HepG2 (cell line): Measurements from ENCODE around the gene ZNF628. TPM values are rescaled to one million over a fixed set of nuclear protein-coding genes. Genes with fewer than 3 reads are reported as not detected.

Experiments used
- ATAC-seq: fragments of 200-7000 bp; cut with Tn5 transposase; 3 replicates; pipeline ENCODE4 v1.9.1; 2020; ENCODE audit warnings: mild to moderate bottlenecking, moderate library complexity
- BruUV-seq: library from RNA; stranded (reverse); fragments of 400-500 nt; replicated peaks from 2 replicates; lab custom pipeline; 2021; lab: Mats Ljungman, UMichigan
- CTCF ChIA-PET: fragments of 300-600 bp; formaldehyde crosslinking; extraction: SDS; loops from one replicate; lab custom pipeline; 2021; ENCODE audit warnings: low total read pairs, inconsistent platforms, low intra/inter-chr PET ratio; lab: Yijun Ruan, JAX
- POLR2A ChIA-PET: fragments of 350-600 bp; sonication (Branson Sonifier 250); formaldehyde crosslinking; loops from one replicate; lab custom pipeline; 2020; ENCODE audit warnings: antibody characterized with exemption, inconsistent platforms; lab: Yijun Ruan, JAX
- DNase-seq: peaks from one replicate; pipeline ENCODE4 v3.0.0-alpha.2; 2015; ENCODE audit warnings: low spot score
- FAIRE-seq: peaks from 3 replicates; lab custom pipeline; 2011; peaks lifted over from hg19 to GRCh38; lab: Jason Lieb, UNC
- H2AFZ ChIP-seq: one replicate; pipeline ENCODE4 v1.6.1; 2011; ENCODE audit warnings: low read length, inconsistent platforms
- H3K27ac ChIP-seq: fragments of 300-600 bp; 3 replicates; pipeline ENCODE4 v1.8.0; 2011; ENCODE audit warnings: mixed run types, mild to moderate bottlenecking, mixed read lengths, low read length, inconsistent platforms; ENCODE audit not compliant: insufficient read depth; ENCODE audit errors: extremely low read length
- H3K27me3 ChIP-seq, 2 experiments: fragments of 200-600 bp in 1 of 2; 2 replicates in 1 of 2; 3 replicates in 1 of 2; pipeline versions ENCODE4 v1.6.0 to v1.8.0; 2011; ENCODE audit warnings: low read length in 2 of 2, mild to moderate bottlenecking in 2 of 2, moderate library complexity in 2 of 2, inconsistent platforms in 1 of 2; ENCODE audit not compliant: insufficient read depth in 2 of 2, control insufficient read depth in 1 of 2
- H3K36me3 ChIP-seq, 2 experiments: fragments of 200-600 bp in 1 of 2; replicated peaks in 1 of 2; 2 replicates in 1 of 2; 3 replicates in 1 of 2; pipeline versions ENCODE4 v1.5.1 to v1.8.0; 2011; ENCODE audit warnings: low read length in 2 of 2, inconsistent platforms in 1 of 2; ENCODE audit not compliant: insufficient read depth in 2 of 2, control insufficient read depth in 1 of 2
- H3K4me1 ChIP-seq: 2 replicates; pipeline ENCODE4 v1.5.1; 2012; ENCODE audit warnings: low read length, inconsistent platforms; ENCODE audit not compliant: insufficient read depth
- H3K4me2 ChIP-seq: 2 replicates; pipeline ENCODE4 v1.6.0; 2011; ENCODE audit warnings: low read depth, low read length, inconsistent platforms
- H3K4me3 ChIP-seq, 3 experiments: fragments of 200-600 bp in 1 of 3; sonication (generic), shearing (Covaris generic) in 1 of 3; replicated peaks in 1 of 3; 2 replicates each; pipeline ENCODE4 v1.5.1; 2011 to 2016; ENCODE audit warnings: low read length in 3 of 3, inconsistent platforms in 2 of 3, low read depth in 2 of 3, mild to moderate bottlenecking in 2 of 3, control low read depth in 1 of 3, mixed read lengths in 1 of 3; ENCODE audit not compliant: insufficient read depth in 1 of 3
- H3K79me2 ChIP-seq: one replicate; pipeline ENCODE4 v1.6.1; 2011; ENCODE audit warnings: low read length, inconsistent platforms; ENCODE audit not compliant: insufficient read depth
- H3K9ac ChIP-seq: 2 replicates; pipeline ENCODE4 v1.6.0; 2011; ENCODE audit warnings: mild to moderate bottlenecking, low read depth, low read length, inconsistent platforms; ENCODE audit not compliant: insufficient read depth
- H3K9me3 ChIP-seq: 2 replicates; pipeline ENCODE4 v1.5.1; 2012; ENCODE audit warnings: mild to moderate bottlenecking, low read length
- H4K20me1 ChIP-seq: 2 replicates; pipeline ENCODE4 v1.6.0; 2011; ENCODE audit warnings: inconsistent platforms, mild to moderate bottlenecking, low read length, moderate library complexity; ENCODE audit not compliant: insufficient read depth
- E2F5 ChIP-seq: sonication (generic); formaldehyde crosslinking; conservative IDR thresholded peaks from 2 replicates; pipeline ENCODE4 v1.4.0; 2020; ENCODE audit warnings: missing genetic modification reagents
- FIP1L1 ChIP-seq: fragments of 200-400 bp; formaldehyde crosslinking; IDR thresholded peaks from 2 replicates; pipeline ENCODE4 v1.6.1; 2018; ENCODE audit warnings: low read depth, mild to moderate bottlenecking, low read length, moderate library complexity, borderline replicate concordance; ENCODE audit not compliant: insufficient read depth
- FUBP1 ChIP-seq: sonication (generic); formaldehyde crosslinking; IDR thresholded peaks from 2 replicates; pipeline ENCODE4 v1.5.1; 2020; ENCODE audit warnings: missing genetic modification reagents, mild to moderate bottlenecking, borderline replicate concordance
- PHF8 ChIP-seq: sonication (generic); formaldehyde crosslinking; IDR thresholded peaks from 2 replicates; pipeline ENCODE4 v1.5.0; 2020; ENCODE audit warnings: missing genetic modification reagents
- ZMYM3 ChIP-seq: sonication (generic); formaldehyde crosslinking; IDR thresholded peaks from 2 replicates; pipeline ENCODE4 v1.5.1; 2020; ENCODE audit warnings: mild to moderate bottlenecking, missing genetic modification reagents
- ZNF484 ChIP-seq: sonication (generic); formaldehyde crosslinking; IDR thresholded peaks from 2 replicates; pipeline ENCODE4 v1.5.1; 2020; ENCODE audit warnings: mild to moderate bottlenecking, low read depth, missing genetic modification reagents, borderline replicate concordance
- WGBS: methylation state at CpG from one replicate; pipeline ENCODE4 v1.1.6; 2017; ENCODE audit warnings: low lambda C conversion rate; 5-methylcytosine and 5-hydroxymethylcytosine counted together
- in situ Hi-C: cut with HindIII; loops from 2 replicates; pipeline ENCODE4 v1.10.0; 2017; ENCODE audit warnings: low pct_unique_long_range_greater_than_20kb; ENCODE audit not compliant: extremely low pct_ligation_motif_present
- intact Hi-C: fragments of 100-400 bp; cut with micrococcal nuclease; formaldehyde crosslinking; loops from one replicate; pipeline ENCODE4 v1.10.0; 2022; ENCODE audit not compliant: unreplicated experiment
- polyA plus RNA-seq, 8 experiments: library from polyadenylated mRNA; depleted of rRNA in 3 of 8; stranded (reverse) in 7 of 8; unstranded in 1 of 8; fragments of >200 nt; fragmentation: Illumina TruSeq in 4 of 8; extraction: Trizol in 4 of 8; gene quantifications; 2 replicates each; pipeline versions ENCODE4 v1.2.1 to v1.2.3, GENCODE V29; 2011 to 2016; ENCODE audit warnings: low read depth in 4 of 8, missing spikeins in 1 of 8, mixed read lengths in 1 of 8; ENCODE audit not compliant: insufficient read depth in 1 of 8
- total RNA-seq, 5 experiments: library from RNA; depleted of rRNA; stranded (reverse); fragments of >200 nt; fragmentation: Illumina TruSeq; extraction: Trizol; gene quantifications; 2 replicates each; pipeline ENCODE4 v1.2.3, GENCODE V29; 2016; ENCODE audit warnings: low read depth in 1 of 5

ZNF628 gene
- total and polyA plus RNA-seq, 2 of the 13 experiments (the other 11 are each of a cell fraction or from before 2014, with no cell fraction given) = 0.54 to 1.2 TPM

- Histone ChIP-seq H3K4me2 (peak within 1 kb of the TSS; percentile 67), H2AFZ (no peak within 1 kb of the TSS)
- CTCF ChIA-PET = no interaction called here
These were observed 11.7 kb downstream of the ZNF628 start, which contains the start of gene SSC5D for GRCh38 chr19:55487924-55488687. TSS of gene SSC5D (plus strand) at chr19:55488436. CDS start at chr19:55488590, 154 bp downstream.

More at GRCh38 chr19:55487924-55488687, 11.7 kb downstream of the ZNF628 start, which contains the start of gene SSC5D:
- POLR2A ChIA-PET = interaction anchor here (1.4 to 4.3 kb wide), 3 partner anchors 11 to 118 kb away, joined by 4 to 44 read pairs (median 5); partner anchors contain the start of gene ZNF628
- no peaks in the 10 kb centered on the region for H4K20me1 ChIP-seq
- H3K79me2 ChIP-seq = no peaks in the 10 kb centered on the region
- H3K9ac ChIP-seq = peak within 1 kb of the TSS; percentile 32; the same call in 1 of the 2 replicates
- no peak for TF ChIP-seq FIP1L1
- TF ChIP-seq ZMYM3 = peak; percentile 83
- no peak for TF ChIP-seq FUBP1 (CRISPR knock-in tag)
- TF ChIP-seq PHF8 (CRISPR knock-in tag) = no peak
- no peak for TF ChIP-seq E2F5
- TF ChIP-seq ZNF484 (CRISPR knock-in tag) = no peak
- WGBS = 18% methylated on average over 21 of the region's 21 CpGs
- in situ Hi-C loops (no loop called here), intact Hi-C loops (no loop called here)
- no peak for FAIRE-seq
- no peaks in the 10 kb centered on the region for H3K9me3 ChIP-seq
- H3K4me3 ChIP-seq = peak within 1 kb of the TSS in 1 of 3 experiments; percentile 42; a peak in 1 of 6 replicates
- peaks cover 33% of the 10 kb centered on the region for H3K4me1 ChIP-seq
- no peak for ATAC-seq
- no peaks in the 10 kb centered on the region for H3K36me3 ChIP-seq
- peaks cover 10 to 36% of the 10 kb centered on the region in 2 experiments for H3K27me3 ChIP-seq
- no peak within 1 kb of the TSS for H3K27ac ChIP-seq
- BruUV-seq = no TSS peak
- DNase-seq = no peak
